Inflammatory macrophage (primary cell): ENCODE measurements around the gene KCNJ6.

Experiments
- DNase-seq, 2 donors: peaks; one replicate each; pipeline ENCODE4 v3.0.0-alpha.2; 2020 to 2022

The KCNJ6 gene

DNA sequence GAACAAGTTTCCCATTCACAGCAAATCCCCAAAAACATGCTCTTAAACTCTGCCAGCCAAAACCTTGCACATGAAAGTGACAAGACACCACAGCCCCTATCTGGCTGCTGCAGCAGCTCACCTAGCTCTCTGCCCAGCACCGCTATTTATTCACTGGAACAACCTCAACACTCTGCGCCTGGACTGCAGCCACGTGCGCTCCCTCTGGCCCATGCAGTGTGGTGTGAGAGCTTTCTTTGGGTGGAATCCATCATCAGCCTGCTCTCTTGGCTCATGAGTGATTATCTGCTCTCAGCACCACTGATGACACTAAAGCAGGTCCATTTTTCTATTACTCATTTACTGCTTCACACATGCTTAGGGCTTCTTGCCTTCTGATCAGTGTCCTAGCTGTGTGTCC lies 11.4 kb downstream of the KCNJ6 start:
- no peak for DNase-seq

DNA sequence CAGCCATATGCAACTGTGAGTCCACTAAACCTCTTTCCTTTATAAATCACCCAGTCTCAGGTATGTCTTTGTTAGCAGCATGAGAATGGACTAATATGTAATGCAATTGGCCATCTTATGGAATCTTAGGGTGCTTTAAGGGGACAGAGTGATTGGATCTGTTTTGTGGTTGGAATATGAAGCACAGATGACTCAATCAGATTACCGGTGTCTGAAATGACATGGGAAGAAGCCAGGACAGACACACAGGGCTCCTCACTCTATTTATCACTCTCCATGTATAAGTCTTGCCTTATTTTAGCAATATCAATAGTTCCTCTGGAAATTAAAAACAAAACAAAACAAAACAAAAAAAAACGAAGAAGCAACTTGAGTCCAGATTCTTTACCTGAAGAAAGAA lies 12.9 kb downstream of the KCNJ6 start:
- no peak for DNase-seq

DNA sequence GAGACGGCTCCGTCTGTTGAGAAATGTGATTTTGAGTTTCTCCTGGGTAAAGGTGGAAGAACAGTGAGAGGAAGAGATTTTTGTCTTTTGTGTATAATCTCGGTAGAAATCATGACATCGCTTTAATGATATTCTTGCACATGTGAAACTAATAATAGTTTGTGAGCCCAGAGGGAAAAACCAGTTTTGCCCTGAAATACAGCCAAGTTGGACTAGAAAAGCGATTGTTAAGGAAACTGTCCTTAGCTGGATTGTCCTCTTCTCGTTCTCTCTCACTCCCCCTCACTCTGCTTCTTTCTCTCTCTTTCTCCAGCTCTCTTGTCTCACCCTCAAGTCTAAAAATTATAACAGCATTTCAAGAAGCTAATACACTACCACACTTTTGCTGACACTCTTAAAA lies 17.1 kb downstream of the KCNJ6 start:
- DNase-seq, result no peak

DNA sequence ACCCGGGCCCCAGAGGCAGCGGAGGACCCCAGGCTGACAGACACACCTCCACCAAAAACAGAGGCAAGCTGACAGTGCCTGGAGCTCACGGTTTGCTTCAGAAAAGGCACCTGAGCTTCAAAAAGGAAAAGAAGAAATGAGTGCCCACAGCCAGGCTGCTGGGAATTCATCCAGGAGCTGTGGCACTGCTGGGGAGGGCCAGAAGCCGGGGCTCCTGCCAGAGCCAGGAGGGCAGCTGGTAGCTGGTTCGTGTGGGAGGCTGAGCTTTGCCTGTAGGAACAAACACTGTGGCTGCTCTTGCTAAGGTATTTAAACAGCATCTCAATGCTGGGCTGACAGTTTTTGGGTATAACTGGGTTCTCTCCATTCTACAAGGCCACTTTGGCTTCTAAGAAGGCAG lies 19.5 kb downstream of the KCNJ6 start:
- DNase-seq, result no peak

DNA sequence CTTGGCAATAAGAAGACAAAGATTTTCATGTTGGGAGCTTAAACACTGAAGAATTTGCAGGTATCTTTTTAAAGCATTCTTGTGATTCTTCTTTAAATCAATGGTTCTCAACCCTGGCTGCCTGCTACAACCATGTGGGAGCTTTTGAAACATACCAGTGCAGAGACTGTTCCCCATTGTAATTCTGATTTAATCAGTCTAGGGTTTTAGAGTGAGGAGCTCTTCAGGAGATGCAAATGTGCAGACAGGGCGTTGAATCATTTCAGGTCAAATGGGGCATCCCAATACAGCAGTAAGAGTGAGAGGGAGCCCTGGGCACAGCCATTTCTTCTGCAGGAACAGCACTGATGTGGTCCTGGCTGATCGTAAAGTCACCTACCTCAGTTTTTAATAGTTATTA lies 24.3 kb downstream of the KCNJ6 start:
- DNase-seq, result no peak

DNA sequence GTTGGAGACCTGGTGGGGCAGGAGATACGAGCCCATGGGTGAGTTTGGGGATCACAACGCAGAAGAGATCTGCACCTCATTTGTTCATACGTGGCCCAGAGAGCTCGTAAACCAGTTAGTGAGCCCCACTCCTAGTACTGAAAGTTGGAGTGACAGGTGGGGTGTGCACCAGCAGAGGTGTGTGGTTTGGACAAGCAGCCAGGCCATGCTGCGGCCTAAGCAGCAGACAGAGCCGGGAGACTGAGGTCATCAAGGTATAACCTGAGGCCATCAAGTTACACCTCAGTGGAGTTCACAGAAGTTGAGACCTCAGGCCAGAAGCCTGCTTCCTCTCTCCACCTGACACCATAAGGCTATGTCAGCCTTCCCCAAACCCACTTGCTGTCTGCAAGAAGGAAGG lies 27.6 kb downstream of the KCNJ6 start:
- DNase-seq, result no peak

DNA sequence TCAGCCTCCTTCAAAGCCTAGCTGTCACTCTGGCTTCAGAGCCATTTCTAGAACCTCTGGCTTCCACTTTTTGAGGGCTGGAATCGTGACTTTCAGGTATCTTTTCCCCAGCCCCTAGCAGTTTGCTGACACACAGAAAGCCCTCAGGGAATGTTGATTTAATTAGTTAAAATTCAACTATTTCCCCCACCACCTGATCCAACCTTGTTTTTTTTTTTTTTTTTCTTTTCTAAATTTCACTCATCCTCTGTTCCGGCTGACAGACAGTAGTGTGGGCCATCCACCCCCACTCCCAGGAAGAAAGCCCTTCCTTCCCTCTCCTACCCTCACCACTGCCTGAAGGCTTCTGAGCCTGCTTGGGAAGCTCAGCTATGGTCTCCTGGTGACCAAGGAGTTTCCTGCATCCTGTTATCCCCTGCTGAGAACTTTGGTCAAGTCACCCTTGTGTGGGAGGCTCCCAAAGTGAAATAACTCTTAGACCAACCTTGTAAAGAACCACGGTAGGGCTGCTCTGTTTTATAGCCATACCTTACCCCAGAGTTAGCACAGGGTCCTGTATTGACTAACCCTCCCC lies 29.4 kb downstream of the KCNJ6 start:
- DNase-seq, result no peak

DNA sequence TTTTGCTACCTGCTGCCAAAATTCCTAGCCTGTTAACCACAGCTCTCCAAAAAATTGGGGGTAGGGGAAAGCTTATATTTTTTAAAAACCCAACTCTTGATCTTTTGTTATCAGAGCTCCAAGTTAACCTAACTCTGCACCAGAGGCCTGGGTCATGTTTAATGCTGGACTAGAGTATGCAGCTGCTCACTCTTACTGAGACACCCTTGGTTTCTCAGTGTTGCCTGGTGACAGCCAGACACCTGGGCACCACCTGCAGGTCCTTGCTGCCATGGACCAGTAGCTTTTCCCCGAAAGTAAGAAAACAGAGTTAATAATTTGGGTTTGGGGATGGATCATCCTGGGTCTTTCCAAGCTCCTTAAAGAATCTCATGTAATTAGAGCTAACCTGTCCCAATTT lies 30.1 kb downstream of the KCNJ6 start:
- DNase-seq, result no peak

DNA sequence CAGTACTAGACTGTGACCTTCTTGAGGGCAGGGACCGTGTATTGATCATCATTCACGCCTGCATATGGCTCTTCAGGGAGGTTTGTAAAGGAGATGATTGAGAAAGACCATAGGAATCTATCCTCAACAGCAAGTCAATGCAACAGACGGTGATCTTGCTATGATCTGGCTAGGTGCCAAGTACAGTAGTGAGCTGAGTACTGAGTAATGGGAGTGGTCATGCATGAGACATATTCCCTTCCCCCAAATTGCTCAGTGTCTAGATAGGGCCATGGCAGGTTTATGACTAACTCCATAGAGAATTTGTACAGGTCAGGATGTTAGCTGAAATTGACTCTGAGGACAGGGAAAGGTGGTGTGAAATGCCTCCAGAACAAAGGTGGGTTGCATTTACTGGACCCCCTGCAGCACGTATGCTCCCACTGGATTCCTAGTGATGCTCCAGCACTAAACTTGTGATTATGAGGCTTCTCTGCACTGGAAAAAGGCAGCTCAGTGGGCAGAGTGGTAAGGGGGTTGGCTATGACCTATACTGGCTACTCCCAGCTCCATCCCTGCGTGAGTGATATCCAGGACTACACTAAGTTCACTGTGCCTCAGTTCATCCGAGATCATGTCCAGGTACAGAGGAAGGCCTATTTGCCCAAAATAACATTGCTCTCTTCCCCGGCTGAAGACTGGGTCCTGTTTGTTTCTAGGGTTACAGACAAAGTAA lies 37.2 kb downstream of the KCNJ6 start:
- DNase-seq, result no peak

DNA sequence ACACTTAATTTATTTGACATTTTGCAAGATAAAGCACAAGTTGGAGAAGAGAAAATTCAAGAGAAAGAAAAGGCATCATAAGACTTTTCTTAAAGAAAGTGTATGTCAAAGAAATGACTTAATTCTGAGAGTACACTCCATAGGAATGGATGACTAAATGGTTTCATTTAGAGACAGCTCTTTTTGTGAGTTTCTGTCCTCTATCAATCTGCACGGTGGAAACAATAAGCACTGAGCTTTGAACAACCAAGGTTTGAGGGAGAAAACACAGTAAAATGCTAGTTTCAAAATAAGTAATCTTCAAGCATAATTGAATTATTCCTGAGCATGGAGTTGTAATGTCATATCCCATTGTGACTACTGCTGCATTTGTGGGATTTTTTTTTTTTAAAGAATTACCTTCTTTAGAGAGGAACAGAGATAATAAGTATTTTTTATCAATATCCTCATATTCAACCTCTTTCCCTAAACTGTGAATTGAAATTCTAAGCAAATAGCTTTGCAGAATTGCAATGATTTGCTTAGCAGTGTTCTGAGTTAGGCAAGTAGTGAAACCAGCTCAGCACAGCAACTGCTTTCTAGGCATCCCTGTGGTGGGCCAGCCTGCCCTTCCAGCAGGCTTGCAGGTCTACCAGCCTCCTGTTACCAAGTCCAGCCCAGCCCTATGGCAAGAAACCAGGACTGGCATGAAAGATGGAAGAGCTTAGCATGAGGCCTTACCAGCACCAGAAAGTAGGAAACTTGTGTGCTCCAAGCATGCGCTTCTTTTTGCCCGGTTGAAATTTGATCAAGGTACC lies 38.2 kb downstream of the KCNJ6 start:
- no peak for DNase-seq

DNA sequence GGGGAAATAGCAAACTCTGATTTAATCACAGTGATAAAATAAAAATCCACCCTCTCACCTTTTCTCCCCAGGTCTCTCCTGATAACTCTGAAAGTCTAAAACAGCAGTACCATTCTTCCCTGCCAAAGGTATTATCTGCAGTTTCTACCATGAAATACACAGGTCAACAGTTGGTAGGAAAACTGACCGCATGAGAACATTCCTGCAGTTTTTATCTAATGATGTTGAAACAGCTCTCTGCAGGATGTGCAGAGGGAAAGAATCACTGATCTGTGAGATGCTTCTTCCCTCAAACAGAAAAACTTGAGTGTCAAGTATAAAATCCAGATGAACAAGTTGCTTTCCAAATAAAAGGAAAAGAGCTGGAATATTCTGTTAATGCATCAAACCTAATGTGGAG lies 39.1 kb downstream of the KCNJ6 start:
- DNase-seq, result no peak

DNA sequence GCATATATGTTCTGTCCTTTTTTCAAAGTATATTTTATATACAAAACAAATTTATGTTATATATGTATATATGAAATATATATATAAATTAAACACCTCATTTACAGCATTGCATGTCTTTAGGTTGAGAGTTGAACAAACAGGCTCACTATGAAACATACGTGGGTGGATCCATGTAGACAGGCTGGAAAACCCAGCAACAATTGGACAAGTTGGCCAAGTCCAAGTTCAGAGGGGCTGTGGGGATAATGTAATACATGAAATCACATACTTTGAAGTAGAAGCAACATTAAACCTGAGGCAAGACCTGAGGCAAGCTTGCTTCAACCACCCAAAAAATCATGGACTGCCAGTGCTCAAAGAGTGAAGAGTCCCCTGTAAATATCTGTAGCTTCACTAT lies 39.7 kb downstream of the KCNJ6 start:
- DNase-seq, result no peak

DNA sequence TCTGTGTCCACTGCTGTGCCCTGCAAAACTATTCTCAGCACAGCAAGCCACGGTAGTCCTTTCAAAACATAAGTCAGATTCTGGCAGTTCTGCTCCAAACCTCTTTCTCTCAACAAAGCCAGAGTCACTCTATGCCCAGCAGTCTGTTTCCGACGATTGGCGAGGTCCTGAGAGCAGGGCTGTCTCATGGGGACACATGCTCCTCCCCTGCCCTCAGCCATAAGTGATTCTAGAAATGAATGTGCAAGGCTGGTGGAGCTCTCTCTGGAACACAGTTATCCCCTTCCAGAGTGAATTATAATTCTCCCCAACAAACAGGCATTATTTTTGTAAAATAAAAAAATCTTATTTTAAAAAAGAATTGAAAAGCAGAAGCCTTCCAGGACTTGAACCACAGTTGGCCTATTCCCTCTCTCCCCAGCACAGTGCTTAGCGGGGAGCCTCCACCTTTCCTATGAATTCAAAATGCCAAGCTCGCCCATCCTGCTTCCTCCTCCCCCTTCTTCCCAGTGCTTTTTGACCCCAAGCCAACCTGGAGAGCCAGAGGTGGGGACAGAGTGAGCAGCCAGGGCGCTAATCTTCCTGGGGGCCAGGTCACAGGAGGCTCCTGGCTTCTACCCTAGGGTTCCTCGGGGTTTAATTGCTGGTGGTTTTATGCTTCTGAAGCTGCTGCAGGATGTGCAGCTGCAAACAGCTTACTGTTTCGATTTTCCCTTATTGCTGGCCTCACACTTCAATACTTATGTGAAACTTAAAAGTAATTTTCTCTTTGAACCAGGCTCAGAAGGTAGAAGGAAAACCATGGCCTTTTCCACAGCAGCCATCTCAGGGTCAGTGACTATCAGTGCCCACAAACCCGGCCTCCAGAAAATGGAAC lies 41.1 kb downstream of the KCNJ6 start:
- no peak for DNase-seq

DNA sequence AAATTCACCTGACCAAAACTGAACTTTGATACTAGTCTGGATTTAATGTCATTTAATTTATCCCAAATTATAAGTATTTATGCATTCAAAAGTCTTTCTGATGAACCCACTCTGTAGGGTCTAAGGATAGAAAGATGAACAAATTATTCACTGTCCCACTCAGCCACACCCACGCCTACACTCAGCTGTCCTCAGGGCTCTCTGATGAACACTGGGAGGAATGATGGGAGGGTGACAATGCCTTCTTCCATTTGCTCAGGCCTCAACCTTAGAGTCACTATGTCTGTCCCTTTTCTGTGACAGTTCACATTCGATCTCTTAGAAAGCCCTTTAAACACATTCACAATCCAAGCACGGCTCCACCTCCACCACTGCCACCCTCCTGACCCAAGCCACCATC lies 41.8 kb downstream of the KCNJ6 start:
- DNase-seq, result no peak

DNA sequence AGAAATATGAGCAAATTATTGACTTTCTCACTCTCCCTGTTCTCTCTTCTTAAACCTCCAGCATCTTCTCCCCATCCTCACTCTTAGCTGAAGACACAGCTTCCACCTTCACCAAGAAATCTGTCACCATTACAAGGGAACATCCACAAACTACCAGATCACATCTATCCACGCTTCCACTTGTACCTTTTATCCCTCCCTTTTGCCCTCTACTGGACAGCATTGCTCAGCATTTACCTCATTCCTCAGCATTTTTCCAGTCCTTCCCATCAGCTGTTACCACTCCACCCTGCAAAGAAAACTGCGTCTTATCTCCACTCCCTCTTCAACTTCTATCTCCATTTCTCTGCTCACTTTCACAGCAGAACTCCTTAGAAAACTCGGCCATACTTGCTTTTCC lies 42.6 kb downstream of the KCNJ6 start:
- no peak for DNase-seq

DNA sequence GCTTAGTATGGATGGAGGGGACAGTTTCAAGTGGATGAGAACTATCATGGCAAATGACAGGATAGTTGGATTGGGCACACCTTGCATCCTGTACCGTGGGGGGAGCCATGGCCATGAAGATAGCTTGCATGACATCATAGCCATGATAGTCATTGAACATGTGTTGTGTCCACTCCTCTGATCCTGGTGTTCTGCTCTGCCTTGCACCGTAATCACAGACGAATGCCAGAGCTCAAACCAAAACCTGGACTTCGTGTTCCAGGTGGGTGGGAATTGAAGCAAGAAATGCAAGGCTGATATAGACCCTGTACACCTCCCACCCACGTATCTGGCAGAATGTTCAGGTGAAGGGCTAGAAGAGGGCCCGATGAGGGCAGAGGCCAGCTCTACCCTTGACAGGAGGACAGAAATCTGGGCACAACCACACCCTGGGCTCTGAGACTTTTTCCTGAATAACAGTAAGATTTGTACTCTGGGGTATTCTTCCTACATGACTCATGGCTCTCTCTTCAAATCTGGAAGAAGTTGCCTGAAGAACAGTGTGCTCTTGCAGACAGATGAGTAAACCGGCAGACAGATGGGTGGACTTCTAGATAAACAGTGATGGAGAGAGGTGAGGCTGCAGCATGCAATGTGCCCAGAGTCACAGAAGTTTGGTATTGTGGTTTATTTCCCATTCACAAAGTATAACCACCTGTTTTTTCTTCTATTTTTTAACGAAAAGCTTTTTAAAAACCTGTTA lies 45.0 kb downstream of the KCNJ6 start:
- no peak for DNase-seq

DNA sequence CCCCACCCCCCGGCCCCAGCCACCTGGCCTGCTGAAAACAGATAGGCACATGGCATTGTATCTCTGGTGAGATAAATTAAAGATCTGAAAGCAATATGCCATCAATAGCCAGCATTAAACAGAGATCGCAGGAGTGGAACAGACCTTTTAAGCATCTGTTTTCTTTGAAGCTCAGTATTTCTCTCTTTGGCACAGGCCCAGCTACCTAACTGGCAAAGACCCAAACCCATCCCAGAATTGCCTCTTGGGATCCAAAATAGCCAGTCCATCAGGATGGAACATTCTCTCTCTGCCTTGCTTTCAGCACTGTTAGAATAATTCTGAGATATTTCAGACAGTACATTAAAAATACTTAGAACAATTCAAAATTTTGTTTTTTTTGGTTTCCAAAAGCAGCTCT lies 46.0 kb downstream of the KCNJ6 start:
- no peak for DNase-seq

DNA sequence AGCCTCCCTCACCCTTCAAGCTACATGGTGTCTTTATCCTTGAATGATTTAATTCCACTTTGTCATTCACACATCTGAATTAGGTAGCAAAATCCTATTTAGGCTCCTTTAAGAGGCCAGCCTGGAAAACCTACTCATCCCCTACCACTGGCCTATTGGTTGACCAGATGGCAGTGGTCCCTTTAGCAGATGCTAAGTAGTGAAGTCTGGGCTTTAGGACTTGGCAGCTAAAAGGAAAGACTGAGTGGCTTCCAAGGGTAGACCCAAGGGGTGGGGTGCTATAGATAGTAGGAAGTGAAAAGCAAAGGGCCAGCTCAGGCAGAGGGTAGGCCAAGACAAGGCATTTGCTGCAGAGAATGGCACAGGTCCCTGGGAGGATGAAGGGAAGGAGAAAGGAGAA lies 46.6 kb downstream of the KCNJ6 start:
- no peak for DNase-seq

DNA sequence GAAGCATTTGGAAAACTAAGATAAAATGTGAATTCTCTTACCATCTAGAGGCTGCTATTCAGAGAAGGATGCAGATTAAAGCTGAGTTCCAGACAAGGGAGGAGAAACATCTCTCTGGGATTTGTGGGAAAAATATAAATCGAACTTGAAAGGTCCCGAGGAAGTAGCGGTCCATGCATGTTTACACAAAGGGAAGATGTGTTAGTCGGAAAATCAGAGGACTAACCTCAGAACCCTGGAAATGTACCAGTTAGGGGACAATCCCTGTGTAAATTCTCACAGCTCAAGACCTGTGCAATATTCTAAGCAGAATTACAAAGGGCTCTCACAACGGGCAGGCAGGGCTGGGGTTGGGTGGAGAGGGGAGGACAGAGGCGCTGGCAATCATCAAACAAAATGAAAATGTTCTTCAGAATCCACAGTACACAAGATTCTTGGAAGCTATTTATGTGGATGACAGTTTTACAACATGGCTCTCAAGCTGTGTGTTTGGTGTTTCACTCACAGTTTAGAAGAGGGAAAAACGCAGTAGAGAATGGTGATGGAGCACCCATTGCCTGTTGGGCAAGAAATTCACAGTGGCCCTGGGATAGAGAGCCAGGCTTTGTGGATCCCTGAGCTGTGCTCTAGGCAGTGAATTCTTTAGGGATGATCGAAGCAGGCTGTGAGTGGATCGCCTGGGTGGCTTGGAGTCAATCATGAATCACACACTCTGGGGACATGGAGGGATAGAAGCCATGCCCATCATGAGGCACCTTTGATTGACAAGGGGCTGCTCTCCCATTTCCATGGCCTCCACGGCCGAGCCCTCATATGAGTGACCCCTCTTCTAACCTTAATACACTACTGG lies 47.6 kb downstream of the KCNJ6 start:
- no peak for DNase-seq

DNA sequence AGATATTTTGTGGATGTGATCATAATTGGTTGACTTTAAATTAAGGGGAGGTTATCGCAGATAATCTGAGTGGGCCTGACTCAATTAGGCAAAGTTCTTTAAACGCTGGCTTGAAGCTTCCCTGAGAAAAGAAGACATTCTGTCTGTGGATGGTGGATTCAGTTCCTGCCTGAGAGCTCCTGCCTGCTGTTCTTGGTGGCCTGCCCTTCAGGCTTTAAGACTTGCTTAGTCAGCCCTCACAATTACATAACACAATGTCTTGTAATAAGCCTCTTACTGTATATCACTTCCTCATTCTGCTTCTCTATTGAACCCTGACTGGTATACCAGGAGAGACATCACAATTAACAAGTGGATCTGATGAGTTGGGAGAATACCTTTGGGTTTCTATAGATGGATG lies 50.2 kb downstream of the KCNJ6 start:
- peak; percentile 93 to 97 for DNase-seq

DNA sequence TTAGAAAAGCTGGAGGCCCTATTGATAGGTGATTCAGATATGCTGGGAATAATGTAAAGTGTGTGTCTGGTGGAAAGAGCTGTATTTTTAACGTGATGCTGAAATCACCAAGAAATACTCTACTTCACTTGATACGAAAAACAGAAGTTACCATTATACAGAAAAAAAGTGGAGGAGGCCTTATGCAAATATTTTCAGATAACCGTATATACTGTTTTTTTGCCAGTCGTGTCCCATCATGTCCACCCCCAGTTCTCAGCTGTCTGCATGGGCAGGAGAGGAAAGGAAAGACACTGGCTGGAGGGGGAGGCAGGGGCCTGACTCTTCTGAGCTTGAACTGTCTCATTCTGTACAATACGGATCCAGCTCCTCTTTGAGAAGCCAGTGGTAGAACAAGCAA lies 51.1 kb downstream of the KCNJ6 start:
- peak; percentile 7 to 35 for DNase-seq
